M059J (cell line): ENCODE data around the gene GREB1L. TPM values are rescaled to one million over a fixed set of nuclear protein-coding genes. Genes with fewer than 3 reads are reported as not detected.
A peak's percentile ranks its signal among the peaks of the same experiment; 100 is the strongest.
"Not testable (repeated sequence)": the region's sequence is repeated elsewhere in the genome, so short reads cannot be mapped to it uniquely, and the experiment has no call there.

Experiments used
- DNase-seq: peaks from one replicate; pipeline ENCODE4 v3.0.0-alpha.2; 2012; ENCODE audit warnings: low read depth
- total RNA-seq: library from RNA; depleted of rRNA; stranded (reverse); fragments of >200 nt; shearing (Covaris generic); gene quantifications from 2 replicates; pipeline ENCODE4 v1.2.3, GENCODE V29; 2014

The GREB1L gene
- total RNA-seq, 1 experiment from 2014 or later: 8.9 TPM

DNA sequence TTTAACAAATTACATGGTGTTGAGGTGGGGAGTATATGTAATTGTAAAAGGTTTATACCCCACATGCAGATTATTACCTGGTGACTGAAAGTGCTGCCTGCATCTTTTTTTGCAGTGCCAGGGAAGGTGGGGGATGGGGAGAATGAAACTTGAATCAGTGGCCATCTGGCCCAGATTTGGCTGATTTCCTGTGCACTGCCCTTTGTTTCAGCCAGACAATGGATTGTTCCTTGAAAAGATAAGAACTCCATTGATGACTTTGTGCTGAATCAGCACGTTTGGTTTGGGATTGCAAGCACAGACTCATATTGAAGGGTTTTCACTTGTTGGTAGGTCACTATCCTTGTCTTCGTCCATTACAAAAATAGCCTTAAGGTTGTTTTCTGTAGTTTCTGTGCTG, 20.9 kb downstream of the GREB1L start:
- no peak for DNase-seq

GRCh38 chr18:21264651-21265050, 22.6 kb downstream of the GREB1L start:
- peak; percentile 39 for DNase-seq

DNA sequence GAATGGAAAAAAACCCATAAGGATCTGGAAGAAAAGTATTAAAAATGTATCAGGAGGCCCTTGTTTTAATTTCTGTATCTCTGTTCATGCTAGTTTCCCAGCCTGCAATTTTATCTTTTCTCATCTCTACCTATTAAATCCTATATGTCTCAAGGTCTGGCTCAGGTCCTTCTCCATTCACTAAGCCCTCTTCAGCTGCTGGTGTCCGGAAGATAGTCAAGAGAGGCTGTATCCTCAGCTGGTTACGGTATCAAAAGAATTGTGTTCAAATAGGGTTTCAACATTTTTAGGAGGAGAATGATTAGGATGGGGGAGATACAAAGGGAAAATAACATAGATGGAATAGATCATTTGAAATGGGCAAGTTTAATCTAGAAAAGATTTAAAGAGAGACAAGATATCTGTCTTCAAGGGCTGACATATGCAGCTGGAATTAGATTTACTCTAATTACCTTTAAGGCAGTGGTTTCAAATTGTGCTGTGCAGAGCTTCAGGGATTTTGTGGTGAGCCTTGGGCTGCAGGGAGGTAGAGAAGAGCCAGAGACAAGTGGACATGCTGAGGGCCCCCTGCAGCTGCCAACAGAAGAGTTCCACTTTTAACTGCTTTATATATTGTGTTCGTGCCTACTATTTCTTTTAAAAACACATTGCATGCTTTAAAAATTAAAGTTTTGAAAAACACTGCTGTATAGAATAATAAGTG, 24.1 kb downstream of the GREB1L start:
- no peak for DNase-seq

DNA sequence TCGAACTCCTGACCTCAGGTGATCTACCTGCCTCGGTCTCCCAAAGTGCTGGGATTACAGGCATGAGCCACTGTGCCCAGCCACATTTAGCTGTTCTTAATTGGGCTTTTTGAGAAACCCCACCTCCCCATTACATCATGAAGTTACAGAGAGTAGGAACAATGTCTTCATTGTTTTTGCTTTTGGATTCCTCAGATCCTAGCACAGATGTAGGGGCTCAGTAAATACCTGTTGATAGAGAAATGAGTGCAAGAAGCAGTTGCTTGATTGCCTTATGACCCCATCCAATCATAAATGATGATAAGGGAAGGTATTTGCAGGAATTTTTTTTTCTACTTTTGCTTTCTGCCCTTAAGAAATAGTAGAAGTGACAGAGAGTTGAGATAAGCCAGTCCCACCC, 25.4 kb downstream of the GREB1L start:
- DNase-seq: no peak

- no peak for DNase-seq
These were observed 27.3 kb downstream of the GREB1L start for GRCh38 chr18:21269349-21269748.

GRCh38 chr18:21270453-21270852, 28.4 kb downstream of the GREB1L start:
- peak; percentile 56 for DNase-seq

GRCh38 chr18:21272016-21272579, 30.1 kb downstream of the GREB1L start:
- DNase-seq: no peak

DNA sequence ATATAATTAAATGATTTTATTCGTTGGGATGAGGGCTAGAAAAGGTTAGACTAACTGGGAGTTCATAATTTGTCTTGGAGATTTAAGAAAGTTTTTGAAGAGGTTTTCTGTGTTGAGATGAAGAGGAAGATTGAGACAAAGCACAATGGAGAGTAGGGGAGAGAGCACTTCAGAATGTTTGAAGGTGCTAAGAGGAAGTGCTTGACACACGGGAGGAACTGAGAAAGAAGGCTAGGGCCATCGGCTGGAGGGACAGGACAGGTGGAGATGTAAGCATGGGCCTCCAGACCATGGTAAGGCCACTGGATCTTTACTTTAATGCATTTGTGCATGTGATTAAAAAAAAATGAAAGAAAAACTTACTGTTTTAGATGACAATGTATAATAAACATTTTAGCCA, 31.5 kb downstream of the GREB1L start:
- no peak for DNase-seq

DNA sequence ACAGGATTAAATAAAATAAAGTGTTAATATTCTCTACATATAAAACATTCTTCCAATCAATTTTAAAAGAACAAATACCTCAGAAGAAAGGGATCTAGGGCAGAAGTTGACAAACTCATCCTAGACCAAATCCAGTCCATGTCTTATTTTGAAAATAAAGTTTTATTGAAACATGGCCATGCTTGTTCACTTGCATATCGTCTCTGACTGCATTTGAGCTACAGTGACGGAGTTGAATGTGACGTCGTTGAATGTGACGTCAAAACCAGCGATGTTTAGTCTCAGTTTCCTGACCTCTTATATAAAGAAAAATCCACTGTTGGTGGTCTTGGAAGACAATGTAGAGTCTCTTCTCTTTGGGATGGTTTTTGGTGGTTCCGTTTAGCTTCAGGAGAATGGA, 33.6 kb downstream of the GREB1L start:
- DNase-seq: no peak

DNA sequence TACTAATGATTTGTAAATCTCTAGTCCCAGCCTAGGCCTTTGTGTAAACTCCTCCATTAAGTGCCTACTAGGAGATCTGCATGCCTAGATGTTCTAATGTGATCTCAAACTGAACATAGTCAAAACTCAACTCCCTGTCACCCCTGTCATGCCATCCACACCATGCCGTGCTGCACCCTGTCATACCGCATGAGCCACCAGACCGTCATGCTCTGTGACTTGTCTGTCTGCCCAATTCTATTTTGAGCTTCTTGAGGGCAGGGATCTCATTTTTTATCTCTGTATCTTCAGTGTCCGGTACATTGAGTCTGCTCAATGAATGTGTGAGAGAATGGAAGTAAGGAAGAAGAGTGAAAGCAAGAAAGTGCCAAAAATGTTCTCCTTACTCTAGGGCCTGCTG, 35.5 kb downstream of the GREB1L start:
- DNase-seq: no peak

GRCh38 chr18:21278218-21278617, 36.2 kb downstream of the GREB1L start:
- DNase-seq: not testable (repeated sequence)

DNA sequence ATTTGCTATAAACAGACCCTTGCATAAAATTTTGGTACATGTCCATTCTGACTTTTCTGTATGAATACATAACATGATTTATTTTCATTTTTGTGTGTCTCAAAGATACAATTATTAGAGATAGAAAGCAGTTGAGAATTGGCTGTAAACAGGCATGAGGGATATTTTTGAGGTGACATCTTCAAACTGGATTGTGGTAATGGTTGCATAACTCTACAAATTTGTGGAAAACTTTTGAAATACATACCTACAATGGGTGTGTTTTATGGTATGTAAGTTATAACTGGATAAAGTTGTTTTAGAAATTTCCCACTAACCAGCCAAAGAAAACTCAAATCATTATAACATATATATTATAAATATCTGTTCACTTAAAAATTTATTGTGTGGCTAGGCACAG, 39.6 kb downstream of the GREB1L start:
- DNase-seq: no peak

DNA sequence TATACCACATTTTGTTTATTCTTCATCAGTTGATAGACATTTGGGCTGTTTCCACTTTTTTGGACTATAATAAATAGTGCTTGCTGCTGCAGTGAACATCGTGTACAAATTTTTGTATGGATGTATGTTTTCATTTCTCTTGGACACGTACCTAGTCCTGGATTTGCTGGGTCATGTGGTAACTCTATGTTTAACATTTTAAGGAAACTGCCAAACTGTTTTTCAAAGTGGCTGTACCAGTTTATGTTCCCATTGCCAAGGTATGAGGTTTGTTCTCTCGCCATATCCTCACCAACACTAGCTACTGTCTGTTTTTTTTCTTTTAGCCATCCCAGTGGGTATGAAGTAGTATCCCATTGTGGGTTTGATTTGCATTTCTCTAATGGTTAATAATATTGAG, 42.5 kb downstream of the GREB1L start:
- DNase-seq: no peak

DNA sequence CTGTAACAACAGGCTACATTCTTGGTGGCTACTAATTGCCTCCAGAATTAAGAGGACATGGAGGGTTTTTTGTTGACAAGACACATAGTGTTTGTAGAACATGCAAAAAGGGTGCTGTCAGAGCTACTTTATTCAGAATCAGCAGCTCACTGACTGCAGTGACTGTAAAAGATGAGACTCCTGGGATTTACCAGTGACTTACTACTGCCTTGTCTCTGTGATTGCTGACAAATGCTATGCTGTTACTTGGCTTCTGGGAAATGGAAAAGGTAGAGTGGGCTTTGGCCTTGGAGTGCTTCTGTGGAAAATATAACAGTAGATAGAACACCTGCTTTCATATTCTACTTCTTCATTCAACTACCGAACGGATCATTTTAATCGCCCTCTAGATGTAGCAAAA, 47.8 kb downstream of the GREB1L start:
- no peak for DNase-seq

DNA sequence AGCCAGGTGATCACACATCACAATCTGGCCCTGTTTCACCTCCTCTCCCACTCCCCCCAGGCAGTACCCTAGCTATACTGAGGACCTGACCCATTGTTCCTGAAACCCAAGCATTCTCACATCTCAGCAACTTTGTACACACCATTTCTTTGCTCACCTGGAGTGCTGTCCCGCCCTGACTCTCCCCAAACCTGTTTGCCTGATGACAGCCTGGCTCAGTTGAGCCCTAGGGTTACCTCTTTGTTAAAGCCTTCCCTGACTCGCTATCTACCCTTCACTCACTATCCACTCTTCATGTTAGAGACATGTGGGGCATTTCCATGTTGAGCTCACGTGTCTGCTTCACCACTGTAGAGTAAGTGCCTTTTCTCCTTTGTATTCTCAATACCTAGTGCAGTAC, 49.1 kb downstream of the GREB1L start:
- DNase-seq: no peak

DNA sequence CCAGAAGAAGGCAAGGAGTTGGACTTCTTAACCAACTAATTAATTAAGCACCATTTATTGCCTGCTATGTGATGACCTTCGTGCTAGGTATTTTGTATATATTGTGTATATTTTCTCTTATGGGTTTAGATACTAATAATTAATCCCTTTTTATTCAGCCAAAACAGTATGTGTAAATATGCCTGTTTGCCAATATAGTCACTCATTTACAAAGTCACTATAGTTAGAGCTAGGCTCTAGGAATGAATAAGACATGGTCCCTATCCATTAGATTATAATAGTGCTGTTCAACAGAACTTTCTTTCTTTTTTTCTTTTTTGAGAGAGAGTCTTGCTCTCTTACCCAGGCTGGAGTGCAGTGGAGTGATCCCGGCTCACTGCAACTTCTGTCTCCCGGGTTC, 51.4 kb downstream of the GREB1L start:
- DNase-seq: no peak

DNA sequence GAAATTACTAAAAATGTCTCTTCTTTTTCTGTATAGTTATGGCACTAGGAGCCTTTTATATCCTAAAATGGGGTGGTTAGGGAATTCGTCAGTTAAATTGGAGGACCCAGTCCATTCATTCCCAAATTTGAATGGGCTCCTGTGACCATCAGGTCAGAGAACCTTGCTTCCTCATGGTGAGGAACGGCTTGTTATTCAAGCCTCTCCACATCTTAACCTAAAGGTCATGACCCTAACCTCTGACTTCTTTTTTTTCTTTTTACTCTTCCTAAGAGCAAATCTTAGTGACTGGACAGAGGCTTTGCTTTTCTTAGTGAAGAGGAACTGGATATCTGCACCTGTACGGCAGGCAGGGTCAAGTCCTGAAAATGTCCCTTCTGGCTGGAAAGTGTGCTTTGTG, 53.1 kb downstream of the GREB1L start:
- DNase-seq: no peak

- DNase-seq: no peak
These were observed 54.0 kb downstream of the GREB1L start for GRCh38 chr18:21296045-21296444.

GRCh38 chr18:21298351-21298750, 56.3 kb downstream of the GREB1L start:
- DNase-seq: no peak

GRCh38 chr18:21300035-21300907, 58.2 kb downstream of the GREB1L start:
- no peak for DNase-seq

- DNase-seq: peak; percentile 40
These were observed 58.8 kb downstream of the GREB1L start for GRCh38 chr18:21300908-21301200.

- DNase-seq: no peak
These were observed 61.4 kb downstream of the GREB1L start for GRCh38 chr18:21303445-21303844.

DNA sequence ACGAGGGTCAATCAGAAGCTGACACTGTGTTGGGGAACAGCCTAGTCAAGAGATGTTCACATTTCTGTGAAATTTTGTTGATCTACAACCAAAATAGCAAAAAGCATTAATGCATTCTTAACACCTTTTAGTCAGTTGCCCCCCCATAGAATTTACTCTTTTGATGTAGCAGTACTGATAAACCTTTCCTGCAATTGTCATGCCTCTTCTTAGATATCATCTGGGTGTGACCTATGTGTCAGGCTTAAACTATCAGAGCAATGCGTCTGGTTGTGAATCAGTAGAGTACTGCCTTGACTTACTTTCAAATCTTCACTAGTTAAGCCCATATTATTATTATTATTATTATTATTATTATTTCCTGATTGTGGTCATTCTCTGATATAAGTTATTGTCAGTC, 61.9 kb downstream of the GREB1L start:
- peak; percentile 44 for DNase-seq
